LNCAP (cell line): ENCODE results near the gene ENO2.

Source experiments
- TF ChIP-seq, protein P1 (sequence below): fragments of 450-650 bp; IDR thresholded peaks from 2 replicates; pipeline ENCODE4 v1.5.1; 2017; ENCODE audit warnings: mild to moderate bottlenecking

Gene ENO2

DNA sequence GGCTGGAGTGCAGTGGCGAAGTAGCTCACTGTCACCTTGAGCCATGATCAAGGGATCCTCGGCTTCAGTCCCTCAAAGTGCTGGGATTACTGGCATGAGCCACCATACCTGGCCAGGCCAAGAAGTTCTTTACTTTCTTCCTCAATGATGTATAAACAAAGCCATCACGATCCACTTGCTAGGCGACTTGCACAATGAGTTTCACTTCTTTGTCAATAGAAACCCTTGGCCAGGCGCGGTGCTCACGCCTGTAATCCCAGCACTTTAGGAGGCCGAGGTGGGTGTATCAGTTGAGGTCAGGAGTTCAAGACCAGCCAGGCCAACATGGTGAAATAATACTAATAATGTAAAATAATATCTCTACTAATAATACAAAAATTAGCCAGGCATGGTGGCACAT lies 26.9 kb upstream of the ENO2 start:
- TF ChIP-seq, protein P1, sequence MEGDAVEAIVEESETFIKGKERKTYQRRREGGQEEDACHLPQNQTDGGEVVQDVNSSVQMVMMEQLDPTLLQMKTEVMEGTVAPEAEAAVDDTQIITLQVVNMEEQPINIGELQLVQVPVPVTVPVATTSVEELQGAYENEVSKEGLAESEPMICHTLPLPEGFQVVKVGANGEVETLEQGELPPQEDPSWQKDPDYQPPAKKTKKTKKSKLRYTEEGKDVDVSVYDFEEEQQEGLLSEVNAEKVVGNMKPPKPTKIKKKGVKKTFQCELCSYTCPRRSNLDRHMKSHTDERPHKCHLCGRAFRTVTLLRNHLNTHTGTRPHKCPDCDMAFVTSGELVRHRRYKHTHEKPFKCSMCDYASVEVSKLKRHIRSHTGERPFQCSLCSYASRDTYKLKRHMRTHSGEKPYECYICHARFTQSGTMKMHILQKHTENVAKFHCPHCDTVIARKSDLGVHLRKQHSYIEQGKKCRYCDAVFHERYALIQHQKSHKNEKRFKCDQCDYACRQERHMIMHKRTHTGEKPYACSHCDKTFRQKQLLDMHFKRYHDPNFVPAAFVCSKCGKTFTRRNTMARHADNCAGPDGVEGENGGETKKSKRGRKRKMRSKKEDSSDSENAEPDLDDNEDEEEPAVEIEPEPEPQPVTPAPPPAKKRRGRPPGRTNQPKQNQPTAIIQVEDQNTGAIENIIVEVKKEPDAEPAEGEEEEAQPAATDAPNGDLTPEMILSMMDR, result no peak

DNA sequence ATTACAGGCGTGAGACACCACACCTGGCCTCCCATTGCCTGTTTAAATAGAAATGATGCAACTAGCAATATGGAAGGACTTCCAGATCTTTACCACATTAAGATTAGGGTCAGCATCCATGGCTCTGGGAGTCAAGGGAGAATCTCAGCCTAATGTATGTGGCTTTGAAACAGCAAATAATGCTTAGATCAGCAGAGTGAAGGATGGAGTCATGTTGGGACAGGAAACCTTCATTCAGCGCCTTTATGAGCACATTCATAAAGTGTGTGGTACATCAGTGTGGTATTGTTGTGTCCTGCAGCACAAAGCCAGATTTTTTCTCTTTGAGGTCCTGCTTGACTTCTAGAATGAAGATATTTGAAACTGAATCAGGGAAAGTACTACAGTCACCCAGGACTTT lies 26.0 kb upstream of the ENO2 start:
- TF ChIP-seq, protein P1, result no peak

DNA sequence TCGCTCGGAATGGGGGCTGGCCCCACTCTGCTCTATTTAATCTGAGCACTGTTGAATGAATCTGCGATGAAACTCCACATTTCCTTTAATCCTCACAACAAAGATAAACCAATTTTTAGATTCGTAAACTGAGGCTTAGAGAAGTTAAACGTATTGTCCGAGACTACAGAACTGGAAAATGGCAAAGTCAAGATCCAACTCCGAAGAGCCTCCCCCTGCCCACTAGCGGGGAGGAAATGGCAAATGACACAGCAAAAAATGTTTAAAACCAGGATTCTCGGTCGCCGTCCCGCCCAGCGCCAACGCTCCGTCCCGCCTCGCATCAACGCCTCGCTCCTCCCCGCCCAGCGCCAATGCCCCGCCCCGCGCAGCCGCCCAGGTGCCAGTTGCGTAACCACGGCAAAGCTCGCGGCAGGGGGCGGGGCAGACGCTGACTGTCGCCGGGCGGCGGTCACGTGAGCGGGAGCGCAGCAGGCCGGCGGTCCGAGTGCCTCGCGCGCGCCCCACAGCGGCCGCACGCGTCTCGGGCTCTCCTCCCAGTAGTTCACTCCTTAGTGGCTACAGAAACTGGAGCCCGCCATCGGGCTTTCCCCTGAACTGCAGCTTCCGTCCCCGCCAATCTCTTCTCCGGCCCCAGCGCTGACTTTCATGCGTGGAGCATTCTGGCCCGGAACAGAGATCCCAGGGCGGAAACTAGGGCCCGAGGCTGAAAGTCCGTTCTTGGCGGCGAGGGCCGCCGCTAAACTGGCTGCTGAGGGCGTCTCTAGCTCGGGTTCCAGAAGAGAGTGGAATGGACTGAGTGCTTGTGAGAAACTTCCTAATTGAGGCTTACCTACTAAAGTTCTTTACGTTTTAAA lies 23.4 kb upstream of the ENO2 start:
- TF ChIP-seq, protein P1, result peak; percentile 89

DNA sequence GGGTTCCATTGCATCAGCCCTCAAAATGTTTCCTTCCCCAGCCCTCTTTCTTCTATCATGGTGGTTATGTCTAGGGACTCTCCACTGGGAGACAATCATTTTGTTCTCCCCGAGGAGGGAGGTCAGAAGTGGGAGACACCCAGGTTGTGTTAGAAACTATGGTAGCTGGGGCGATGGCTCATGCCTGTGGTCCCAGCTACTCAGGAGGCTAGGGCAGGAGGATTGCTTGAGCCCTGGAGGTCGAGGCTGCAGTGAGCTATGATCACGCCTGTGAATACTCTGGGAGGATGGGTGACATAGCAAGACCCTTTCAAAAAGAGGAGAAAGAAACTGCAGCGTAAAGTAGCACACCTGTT lies 22.8 kb upstream of the ENO2 start:
- TF ChIP-seq, protein P1, result no peak

DNA sequence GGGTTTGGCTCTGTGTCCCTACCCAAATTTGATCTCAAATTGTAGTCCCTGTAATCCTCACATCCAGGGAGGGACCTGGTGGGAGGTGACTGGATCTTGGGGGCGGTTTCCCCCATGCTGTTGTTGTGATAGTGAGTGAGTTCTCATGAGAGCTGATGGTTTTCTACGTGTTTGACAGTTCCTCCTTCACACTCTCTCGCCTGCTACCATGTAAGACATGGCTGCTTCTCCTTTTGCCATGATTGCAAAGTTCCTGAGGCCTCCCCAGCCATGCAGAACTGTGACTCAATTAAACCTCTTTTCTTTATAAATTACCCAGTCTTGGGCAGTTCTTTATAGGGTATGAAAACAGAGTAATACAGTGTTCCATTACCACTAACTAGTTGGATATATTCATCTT lies 20.1 kb upstream of the ENO2 start:
- TF ChIP-seq, protein P1, result no peak

DNA sequence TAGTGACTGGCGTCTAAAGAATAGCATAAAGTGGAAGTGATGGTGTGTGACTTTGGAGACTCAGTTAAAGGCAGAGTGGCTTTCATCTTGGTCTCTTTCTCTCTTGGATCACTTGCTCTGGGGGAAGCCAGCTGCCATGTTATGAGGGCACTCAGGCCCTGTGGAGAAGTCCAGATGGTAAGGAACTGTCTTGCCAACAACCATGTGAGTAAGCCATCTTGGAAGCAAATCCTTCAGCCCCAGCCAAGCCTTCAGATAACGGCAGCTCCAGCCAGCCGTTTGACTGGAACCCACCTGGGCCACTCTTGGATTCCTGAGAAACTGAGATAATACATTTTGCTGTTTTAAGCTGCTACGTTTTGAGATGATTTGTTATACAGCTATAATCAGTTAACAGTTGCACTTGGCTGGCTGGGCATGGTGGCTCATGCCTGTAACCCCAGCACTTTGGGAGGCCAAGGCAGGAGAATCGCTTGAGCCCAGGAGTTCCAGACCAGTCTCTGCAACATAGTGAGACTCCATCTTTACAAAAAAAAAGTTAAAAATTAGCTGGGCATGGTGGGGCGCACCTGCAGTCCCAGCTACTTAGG lies 17.4 kb upstream of the ENO2 start:
- TF ChIP-seq, protein P1, result no peak

DNA sequence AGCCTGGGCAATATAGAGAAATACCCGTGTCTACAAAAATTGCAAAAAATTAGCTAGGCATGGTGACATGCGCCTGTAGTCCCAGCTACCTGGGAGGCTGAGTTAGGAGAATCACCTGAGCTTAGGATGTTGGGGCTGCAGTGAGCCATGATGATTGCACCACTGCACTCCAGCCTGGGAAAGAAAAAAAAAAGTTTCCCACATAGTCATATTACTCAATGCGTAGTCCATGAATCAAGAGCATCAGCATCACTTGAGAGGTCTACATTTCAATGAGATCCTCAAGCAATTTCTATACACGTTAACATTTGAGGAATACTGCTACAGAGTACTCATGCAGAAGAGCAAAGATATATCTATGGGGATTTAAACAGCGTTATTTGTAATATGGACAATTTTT lies 15.0 kb upstream of the ENO2 start:
- TF ChIP-seq, protein P1, result no peak
